K562 (cell line): ENCODE results near the gene DAGLA. TPM values are rescaled to one million over a fixed set of nuclear protein-coding genes. Genes with fewer than 3 reads are reported as not detected.
A peak's percentile ranks its signal among the peaks of the same experiment; 100 is the strongest.

Experiments used
- ADNP ChIP-seq: fragments of 200-800 bp; sonication (Bioruptor generic); IDR thresholded peaks from 2 replicates; pipeline ENCODE4 v1.6.1; 2016; ENCODE audit warnings: missing genetic modification characterization, missing compliant biosample characterization
- CBX5 ChIP-seq: IDR thresholded peaks from 2 replicates; pipeline ENCODE4 v1.6.1; 2014; ENCODE audit warnings: low read depth, borderline replicate concordance
- CREB3 ChIP-seq: fragments of 450-650 bp; conservative IDR thresholded peaks from 2 replicates; pipeline ENCODE4 v1.6.1; 2016; ENCODE audit warnings: missing genetic modification characterization, low read depth, mild to moderate bottlenecking, missing compliant biosample characterization, moderate library complexity
- ETS1 ChIP-seq: conservative IDR thresholded peaks from 2 replicates; pipeline ENCODE4 v1.6.1; 2011; ENCODE audit warnings: low read depth, mild to moderate bottlenecking, low read length; ENCODE audit not compliant: control insufficient read depth
- FOSL1 ChIP-seq: fragments of 200-800 bp; sonication (Bioruptor generic); conservative IDR thresholded peaks from 2 replicates; pipeline ENCODE4 v1.6.1; 2016; ENCODE audit warnings: missing genetic modification characterization, missing compliant biosample characterization
- KHSRP ChIP-seq: fragments of 450-650 bp; IDR thresholded peaks from 2 replicates; pipeline ENCODE4 v1.6.1; 2017
- MCM2 ChIP-seq: fragments of 450-650 bp; IDR thresholded peaks from 2 replicates; pipeline ENCODE4 v1.6.1; 2017; ENCODE audit warnings: low read depth, mild to moderate bottlenecking
- MEF2D ChIP-seq: conservative IDR thresholded peaks from 2 replicates; pipeline ENCODE4 v1.6.1; 2016; ENCODE audit warnings: low read depth, missing genetic modification characterization, missing compliant biosample characterization
- NFE2 ChIP-seq: IDR thresholded peaks from 2 replicates; pipeline ENCODE4 v1.6.1; 2014; ENCODE audit warnings: antibody characterized with exemption, low read depth
- NFE2L1 ChIP-seq: fragments of 450-650 bp; IDR thresholded peaks from 2 replicates; pipeline ENCODE4 v1.6.1; 2016; ENCODE audit warnings: missing genetic modification characterization, low read depth, mild to moderate bottlenecking, missing compliant biosample characterization, moderate library complexity, borderline replicate concordance
- NFRKB ChIP-seq: fragments of 450-650 bp; IDR thresholded peaks from 2 replicates; pipeline ENCODE4 v1.6.1; 2016; ENCODE audit warnings: low read depth
- RBM17 ChIP-seq: fragments of 200-400 bp; formaldehyde crosslinking; IDR thresholded peaks from 2 replicates; pipeline ENCODE4 v1.6.1; 2017; ENCODE audit warnings: low read depth, mild to moderate bottlenecking, low read length, borderline replicate concordance
- RHOXF2B ChIP-seq: fragments of 250-450 bp; sonication (Bioruptor Pico); conservative IDR thresholded peaks from 2 replicates; pipeline ENCODE4 v1.5.1; 2021
- SIRT6 ChIP-seq: IDR thresholded peaks from one replicate; pipeline ENCODE4 v1.6.1; 2012; ENCODE audit warnings: low read depth, mild to moderate bottlenecking, control low read depth, inconsistent platforms, low read length, moderate library complexity
- SMARCC2 ChIP-seq: fragments of 450-650 bp; IDR thresholded peaks from 2 replicates; pipeline ENCODE4 v1.6.1; 2017; ENCODE audit warnings: antibody characterized with exemption, moderate library complexity, mild to moderate bottlenecking, low read depth
- STAG1 ChIP-seq: sonication (generic); formaldehyde crosslinking; IDR thresholded peaks from 2 replicates; pipeline ENCODE4 v1.5.0; 2020; ENCODE audit warnings: missing genetic modification reagents, borderline replicate concordance
- XRCC3 ChIP-seq: fragments of 450-650 bp; IDR thresholded peaks from 2 replicates; pipeline ENCODE4 v1.6.1; 2017; ENCODE audit warnings: mild to moderate bottlenecking, moderate library complexity
- ZNF124 ChIP-seq: sonication (generic); formaldehyde crosslinking; IDR thresholded peaks from 2 replicates; pipeline ENCODE4 v1.8.1; 2022; ENCODE audit warnings: missing genetic modification reagents
- ZNF263 ChIP-seq: sonication (generic); formaldehyde crosslinking; IDR thresholded peaks from 2 replicates; pipeline ENCODE4 v1.8.0; 2022; ENCODE audit warnings: mild to moderate bottlenecking, missing genetic modification reagents, borderline replicate concordance
- ZNF707 ChIP-seq: fragments of 250-450 bp; sonication (Bioruptor Pico); conservative IDR thresholded peaks from 2 replicates; pipeline ENCODE4 v1.8.0; 2022; ENCODE audit warnings: inconsistent platforms, mild to moderate bottlenecking, moderate library complexity
- polyA plus RNA-seq, 8 experiments: library from polyadenylated mRNA; depleted of rRNA in 4 of 8; stranded (reverse) in 5 of 8; unstranded in 3 of 8; fragments of >200 nt; fragmentation: Nextera tagmentation in 2 of 8; fragmentation: Illumina TruSeq in 1 of 8; extraction: Ambion mirVana in 2 of 8; extraction: Trizol in 1 of 8; gene quantifications; 2 replicates each; pipeline versions ENCODE4 v1.2.1 to v1.2.3, GENCODE V29; 2011 to 2014; ENCODE audit warnings: inconsistent platforms in 1 of 8, missing spikeins in 1 of 8
- total RNA-seq, 7 experiments: library from RNA; depleted of rRNA in 6 of 7; stranded (reverse); fragments of >200 nt in 6 of 7; fragmentation: Illumina TruSeq in 2 of 7; extraction: Trizol in 2 of 7; gene quantifications; 2 replicates each; pipeline versions ENCODE4 v1.2.1 to v1.2.3, GENCODE V29; 2011 to 2021; ENCODE audit warnings: low replicate concordance in 1 of 7
- TF ChIP-seq, protein P1 (sequence below): fragments of 250-450 bp; sonication (Bioruptor Pico); IDR thresholded peaks from 2 replicates; pipeline ENCODE4 v1.4.0; 2020; ENCODE audit warnings: mild to moderate bottlenecking, moderate library complexity
- TF ChIP-seq, protein P2 (sequence below): sonication (generic); formaldehyde crosslinking; IDR thresholded peaks from 2 replicates; pipeline ENCODE4 v1.5.0; 2020; ENCODE audit warnings: missing genetic modification reagents
- TF ChIP-seq, protein P3 (sequence below): fragments of 250-450 bp; sonication (Bioruptor Pico); IDR thresholded peaks from 2 replicates; pipeline ENCODE4 v1.8.0; 2021; ENCODE audit warnings: moderate library complexity, mild to moderate bottlenecking, inconsistent platforms

The DAGLA gene
- total and polyA plus RNA-seq, 9 of the 15 experiments (the other 6 are each of a cell fraction or from before 2014, with no cell fraction given) = 0.03 to 0.16 (median 0.04) TPM; not detected in 4

DNA sequence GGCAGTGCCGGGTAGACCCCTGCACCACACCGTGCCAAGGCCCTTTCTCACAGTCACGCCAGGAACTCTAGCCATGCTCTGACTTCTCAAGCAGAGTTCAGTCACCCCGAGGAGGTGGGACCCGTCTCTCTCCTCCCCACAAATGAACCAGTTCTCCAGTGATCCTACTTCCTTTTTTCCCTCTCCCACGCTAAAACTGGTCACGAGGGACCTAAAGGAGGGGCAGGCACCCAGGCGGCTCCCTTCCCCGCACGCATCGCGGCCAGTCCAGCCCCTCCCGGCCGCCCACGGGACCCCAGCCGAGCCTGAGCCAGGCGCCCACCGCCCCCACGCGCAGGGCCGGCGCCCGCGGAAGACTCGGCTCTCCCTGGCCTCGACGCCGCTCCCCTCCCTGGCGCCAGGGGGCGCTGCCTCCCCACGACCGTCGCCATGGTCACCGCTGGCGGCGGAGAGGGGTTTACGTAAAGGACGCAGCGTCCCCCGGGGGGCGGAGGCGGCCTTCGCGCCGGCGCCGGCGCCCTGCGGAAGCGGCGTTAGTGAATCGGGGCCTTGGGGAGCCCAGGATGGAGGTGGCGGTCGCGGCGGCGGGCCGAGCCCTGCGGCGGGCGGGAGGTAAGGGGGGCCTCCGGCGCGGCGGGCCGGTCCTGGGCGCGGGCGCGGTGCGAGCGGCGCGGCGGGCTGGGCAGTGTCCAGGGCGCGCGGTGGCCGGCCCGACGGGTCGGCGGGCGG, at the start of gene DAGLA (continued):
- TF ChIP-seq, protein P1, sequence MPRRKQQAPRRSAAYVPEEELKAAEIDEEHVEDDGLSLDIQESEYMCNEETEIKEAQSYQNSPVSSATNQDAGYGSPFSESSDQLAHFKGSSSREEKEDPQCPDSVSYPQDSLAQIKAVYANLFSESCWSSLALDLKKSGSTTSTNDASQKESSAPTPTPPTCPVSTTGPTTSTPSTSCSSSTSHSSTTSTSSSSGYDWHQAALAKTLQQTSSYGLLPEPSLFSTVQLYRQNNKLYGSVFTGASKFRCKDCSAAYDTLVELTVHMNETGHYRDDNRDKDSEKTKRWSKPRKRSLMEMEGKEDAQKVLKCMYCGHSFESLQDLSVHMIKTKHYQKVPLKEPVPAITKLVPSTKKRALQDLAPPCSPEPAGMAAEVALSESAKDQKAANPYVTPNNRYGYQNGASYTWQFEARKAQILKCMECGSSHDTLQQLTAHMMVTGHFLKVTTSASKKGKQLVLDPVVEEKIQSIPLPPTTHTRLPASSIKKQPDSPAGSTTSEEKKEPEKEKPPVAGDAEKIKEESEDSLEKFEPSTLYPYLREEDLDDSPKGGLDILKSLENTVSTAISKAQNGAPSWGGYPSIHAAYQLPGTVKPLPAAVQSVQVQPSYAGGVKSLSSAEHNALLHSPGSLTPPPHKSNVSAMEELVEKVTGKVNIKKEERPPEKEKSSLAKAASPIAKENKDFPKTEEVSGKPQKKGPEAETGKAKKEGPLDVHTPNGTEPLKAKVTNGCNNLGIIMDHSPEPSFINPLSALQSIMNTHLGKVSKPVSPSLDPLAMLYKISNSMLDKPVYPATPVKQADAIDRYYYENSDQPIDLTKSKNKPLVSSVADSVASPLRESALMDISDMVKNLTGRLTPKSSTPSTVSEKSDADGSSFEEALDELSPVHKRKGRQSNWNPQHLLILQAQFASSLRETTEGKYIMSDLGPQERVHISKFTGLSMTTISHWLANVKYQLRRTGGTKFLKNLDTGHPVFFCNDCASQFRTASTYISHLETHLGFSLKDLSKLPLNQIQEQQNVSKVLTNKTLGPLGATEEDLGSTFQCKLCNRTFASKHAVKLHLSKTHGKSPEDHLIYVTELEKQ (CRISPR knock-in tag) = no peak
- TF ChIP-seq SMARCC2 (no peak), SIRT6 (no peak), RHOXF2B (no peak), NFRKB (no peak), NFE2L1 (tag) (no peak), ZNF707 (CRISPR knock-in tag) (no peak), ADNP (tag) (no peak), NFE2 (no peak), CREB3 (tag) (no peak), MCM2 (no peak), MEF2D (tag) (no peak), RBM17 (no peak), ZNF263 (CRISPR knock-in tag) (no peak), ETS1 (no peak), FOSL1 (tag) (no peak), XRCC3 (no peak), KHSRP (no peak), STAG1 (CRISPR knock-in tag) (0 out of 2 replicates have a peak, but pooled peaks have one; percentile 23), ZNF124 (CRISPR knock-in tag) (no peak), CBX5 (no peak)
- TF ChIP-seq, protein P2, sequence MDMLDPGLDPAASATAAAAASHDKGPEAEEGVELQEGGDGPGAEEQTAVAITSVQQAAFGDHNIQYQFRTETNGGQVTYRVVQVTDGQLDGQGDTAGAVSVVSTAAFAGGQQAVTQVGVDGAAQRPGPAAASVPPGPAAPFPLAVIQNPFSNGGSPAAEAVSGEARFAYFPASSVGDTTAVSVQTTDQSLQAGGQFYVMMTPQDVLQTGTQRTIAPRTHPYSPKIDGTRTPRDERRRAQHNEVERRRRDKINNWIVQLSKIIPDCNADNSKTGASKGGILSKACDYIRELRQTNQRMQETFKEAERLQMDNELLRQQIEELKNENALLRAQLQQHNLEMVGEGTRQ = no peak
- TF ChIP-seq, protein P3, sequence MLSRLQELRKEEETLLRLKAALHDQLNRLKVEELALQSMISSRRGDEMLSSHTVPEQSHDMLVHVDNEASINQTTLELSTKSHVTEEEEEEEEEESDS (CRISPR knock-in tag) = no peak
